Measurements from ENCODE around the gene RAC3. TPM values are rescaled to one million over a fixed set of nuclear protein-coding genes. Genes with fewer than 3 reads are reported as not detected.
A peak's percentile ranks its signal among the peaks of the same experiment; 100 is the strongest.

RAC3 gene
- total and polyA plus RNA-seq, 9 of the 15 experiments (the other 6 are each of a cell fraction or from before 2014, with no cell fraction given) = 0.23 to 292 (median 118) TPM

GRCh38 chr17:82037092-82037888 is 5.8 kb downstream of the RAC3 start, which contains the start of gene DCXR (continued):
- peak; percentile 76 for TF ChIP-seq KDM5B (IDR thresholded peaks at IDR 0.05; ENCODE audit: insufficient replicate concordance, low read depth, low read length)
- peak; percentile 79 for TF ChIP-seq THAP12 (CRISPR knock-in tag; IDR thresholded peaks at IDR 0.05)
- TF ChIP-seq ZNF274 (IDR thresholded peaks at IDR 0.05; ENCODE audit: borderline replicate concordance, low read depth, low read length) = no peak
- peak; percentile 55 for TF ChIP-seq NFIC (IDR thresholded peaks at IDR 0.05)
- TF ChIP-seq SMAD4 (CRISPR knock-in tag; conservative IDR thresholded peaks at IDR 0.05) = peak; percentile 64; the same call in 1 of the 2 replicates
- TF ChIP-seq SMC3 (conservative IDR thresholded peaks at IDR 0.05; ENCODE audit: insufficient read depth, low read depth, low read length) = peak; percentile 58
- peak; percentile 32 to 39; a peak in 1 of 4 replicates for TF ChIP-seq UBTF (IDR thresholded peaks at IDR 0.05; ENCODE audit: borderline replicate concordance in 1 of 2, low read depth in 2 of 2, low read length in 2 of 2)
- peak; percentile 90 for TF ChIP-seq NFYB (IDR thresholded peaks at IDR 0.05; ENCODE audit: extremely low read depth, insufficient read length)
- no peak for TF ChIP-seq GATA2 (CRISPR knock-in tag; IDR thresholded peaks at IDR 0.05)
- TF ChIP-seq ZKSCAN8 (CRISPR knock-in tag; IDR thresholded peaks at IDR 0.05) = no peak
- peak; percentile 92 for TF ChIP-seq NR3C1 (CRISPR knock-in tag; IDR thresholded peaks at IDR 0.05)
- peak; percentile 67 for TF ChIP-seq E2F8 (IDR thresholded peaks at IDR 0.05; ENCODE audit: low read depth, partially characterized antibody)
- TF ChIP-seq ZBTB33 (CRISPR knock-in tag; IDR thresholded peaks at IDR 0.05) = peak; percentile 94
- TF ChIP-seq CTCF (IDR thresholded peaks at IDR 0.05 in 2 of 3, conservative IDR thresholded peaks at IDR 0.05 in 1 of 3; ENCODE audit: insufficient read depth in 2 of 3, low read depth in 1 of 3, low read length in 3 of 3) = peak; percentile 81 to 95 (median 93)

Data from K562 (cell line).